HFF-Myc (cell line): ENCODE results near the gene SSR3.
"Not testable (repeated sequence)": the region's sequence is repeated elsewhere in the genome, so short reads cannot be mapped to it uniquely, and the experiment has no call there.

ENCODE experiments used
- DNase-seq: peaks from one replicate; pipeline ENCODE4 v3.0.0-alpha.2; 2011; ENCODE audit warnings: low read depth; ENCODE audit errors: extremely low read depth
- H3K4me3 ChIP-seq: replicated peaks from 2 replicates; pipeline ENCODE4 v1.5.1; 2011; ENCODE audit warnings: low read depth, mild to moderate bottlenecking, control low read depth, low read length
- TF ChIP-seq, protein P1 (sequence below): IDR thresholded peaks from 2 replicates; pipeline ENCODE4 v1.5.1; 2012; ENCODE audit warnings: mild to moderate bottlenecking, low read depth, low read length, control low read depth; ENCODE audit errors: missing control alignments

The SSR3 gene

DNA sequence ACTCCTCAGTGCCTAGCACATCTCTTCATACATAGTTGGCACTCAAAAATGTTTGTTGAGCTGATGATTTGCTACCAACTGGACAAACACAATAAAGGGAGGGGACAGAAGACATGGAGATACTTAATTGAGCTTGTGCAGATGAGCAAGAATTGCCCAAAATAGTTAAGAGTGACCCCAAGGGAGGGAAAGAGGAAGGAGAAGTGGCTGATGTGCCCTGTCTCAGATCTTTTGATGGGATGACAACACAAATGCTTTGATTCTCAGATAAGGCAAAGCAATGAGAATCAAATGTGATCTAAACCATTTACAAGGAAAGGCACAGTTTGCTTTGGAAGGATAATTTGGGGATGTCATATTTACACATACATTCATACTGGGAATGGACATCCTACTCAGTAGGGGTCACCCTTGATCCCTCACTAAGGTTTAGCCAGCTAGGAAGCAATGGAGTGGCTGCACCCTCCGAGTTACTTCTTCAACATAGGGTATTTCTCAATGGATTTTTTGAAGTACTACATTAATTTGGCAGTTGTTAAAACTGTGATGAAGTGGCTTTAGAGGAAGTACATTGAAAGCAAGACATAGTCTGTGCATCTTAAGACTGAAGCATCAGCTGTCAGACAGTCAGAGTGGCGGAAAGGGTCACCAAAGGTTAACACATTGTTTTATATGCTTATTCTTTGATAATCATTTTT, 21.9 kb upstream of the SSR3 start:
- TF ChIP-seq, protein P1, sequence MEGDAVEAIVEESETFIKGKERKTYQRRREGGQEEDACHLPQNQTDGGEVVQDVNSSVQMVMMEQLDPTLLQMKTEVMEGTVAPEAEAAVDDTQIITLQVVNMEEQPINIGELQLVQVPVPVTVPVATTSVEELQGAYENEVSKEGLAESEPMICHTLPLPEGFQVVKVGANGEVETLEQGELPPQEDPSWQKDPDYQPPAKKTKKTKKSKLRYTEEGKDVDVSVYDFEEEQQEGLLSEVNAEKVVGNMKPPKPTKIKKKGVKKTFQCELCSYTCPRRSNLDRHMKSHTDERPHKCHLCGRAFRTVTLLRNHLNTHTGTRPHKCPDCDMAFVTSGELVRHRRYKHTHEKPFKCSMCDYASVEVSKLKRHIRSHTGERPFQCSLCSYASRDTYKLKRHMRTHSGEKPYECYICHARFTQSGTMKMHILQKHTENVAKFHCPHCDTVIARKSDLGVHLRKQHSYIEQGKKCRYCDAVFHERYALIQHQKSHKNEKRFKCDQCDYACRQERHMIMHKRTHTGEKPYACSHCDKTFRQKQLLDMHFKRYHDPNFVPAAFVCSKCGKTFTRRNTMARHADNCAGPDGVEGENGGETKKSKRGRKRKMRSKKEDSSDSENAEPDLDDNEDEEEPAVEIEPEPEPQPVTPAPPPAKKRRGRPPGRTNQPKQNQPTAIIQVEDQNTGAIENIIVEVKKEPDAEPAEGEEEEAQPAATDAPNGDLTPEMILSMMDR, result no peak
- no peak overlapping the region for H3K4me3 ChIP-seq
- no peak for DNase-seq

DNA sequence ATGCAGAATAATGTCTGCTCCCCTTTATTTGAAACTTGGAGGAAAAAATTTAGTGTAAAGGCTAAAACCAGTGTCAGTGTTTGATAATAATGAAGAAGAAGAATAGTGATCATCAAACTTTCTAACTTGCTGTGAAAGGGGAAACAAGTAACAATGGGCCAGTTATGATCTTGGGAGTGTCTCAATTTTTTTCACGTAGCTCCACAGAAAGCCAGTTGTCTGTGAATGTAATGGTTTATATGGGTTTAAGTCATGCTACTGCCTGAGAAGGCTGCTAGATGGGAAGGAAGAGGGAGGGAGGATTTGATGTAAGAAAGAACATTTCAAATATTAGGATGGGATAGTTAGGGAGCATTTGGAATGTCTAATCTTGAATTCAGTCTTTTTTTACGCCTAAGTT, 21.1 kb upstream of the SSR3 start:
- H3K4me3 ChIP-seq, result no peak overlapping the region
- DNase-seq, result no peak
- TF ChIP-seq, protein P1, result no peak

DNA sequence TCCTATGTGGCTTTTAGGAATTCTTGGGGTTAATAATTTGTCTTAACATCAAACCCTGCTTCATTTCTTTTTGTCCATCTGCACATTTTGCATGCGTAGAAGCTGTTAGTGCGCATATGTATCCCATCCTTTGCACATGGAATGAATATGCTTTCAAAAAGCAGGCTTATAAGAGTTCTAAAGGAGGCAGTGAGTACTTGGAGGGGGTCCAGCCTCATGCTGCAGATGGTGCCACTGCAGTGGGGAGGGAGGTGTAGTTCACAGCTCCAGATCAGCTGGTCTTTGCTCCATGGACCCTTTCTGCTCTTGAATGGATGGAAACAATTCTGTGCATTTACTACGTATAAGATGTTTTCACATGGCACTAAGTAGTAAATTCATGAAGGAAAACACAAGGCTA, 20.7 kb upstream of the SSR3 start:
- H3K4me3 ChIP-seq, result no peak overlapping the region
- TF ChIP-seq, protein P1, result no peak
- no peak for DNase-seq

DNA sequence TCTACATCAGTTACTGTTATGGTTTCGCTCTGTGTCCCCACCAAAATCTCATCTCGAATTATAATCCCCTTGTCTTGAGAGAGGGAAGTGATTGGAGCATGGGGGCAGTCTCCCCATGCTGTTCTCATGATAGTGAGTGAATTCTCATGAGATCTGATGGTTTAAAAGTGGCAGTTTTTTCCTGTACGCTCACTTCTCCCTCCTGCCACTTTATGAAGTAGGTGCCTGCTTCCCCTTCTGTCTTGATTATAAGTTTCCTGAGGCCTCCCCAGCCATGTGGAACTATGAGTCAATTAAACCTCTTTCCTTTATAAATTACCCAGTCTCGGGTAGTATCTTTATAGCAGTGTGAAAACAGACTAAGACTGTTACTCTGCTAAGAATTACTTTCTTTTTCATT, 15.0 kb upstream of the SSR3 start:
- not testable (repeated sequence) for DNase-seq, H3K4me3 ChIP-seq

DNA sequence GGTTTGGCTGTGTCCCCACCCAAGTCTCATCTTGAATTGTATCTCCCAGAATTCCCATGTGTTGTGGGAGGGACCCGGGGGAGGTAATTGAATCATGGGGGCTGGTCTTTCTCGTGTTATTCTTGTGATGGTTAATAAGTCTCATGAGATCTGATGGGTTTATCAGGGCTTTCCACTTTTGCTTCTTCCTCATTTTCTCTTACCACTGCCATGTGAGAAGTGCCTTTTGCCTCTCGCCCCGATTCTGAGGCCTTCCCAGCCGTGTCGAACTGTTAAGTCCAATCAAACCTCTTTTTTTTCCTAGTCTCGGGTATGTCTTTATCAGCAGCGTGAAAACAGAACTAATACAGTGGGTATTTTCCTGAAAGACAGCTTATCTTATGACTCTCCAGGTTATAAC, 14.1 kb upstream of the SSR3 start:
- not testable (repeated sequence) for DNase-seq, H3K4me3 ChIP-seq

DNA sequence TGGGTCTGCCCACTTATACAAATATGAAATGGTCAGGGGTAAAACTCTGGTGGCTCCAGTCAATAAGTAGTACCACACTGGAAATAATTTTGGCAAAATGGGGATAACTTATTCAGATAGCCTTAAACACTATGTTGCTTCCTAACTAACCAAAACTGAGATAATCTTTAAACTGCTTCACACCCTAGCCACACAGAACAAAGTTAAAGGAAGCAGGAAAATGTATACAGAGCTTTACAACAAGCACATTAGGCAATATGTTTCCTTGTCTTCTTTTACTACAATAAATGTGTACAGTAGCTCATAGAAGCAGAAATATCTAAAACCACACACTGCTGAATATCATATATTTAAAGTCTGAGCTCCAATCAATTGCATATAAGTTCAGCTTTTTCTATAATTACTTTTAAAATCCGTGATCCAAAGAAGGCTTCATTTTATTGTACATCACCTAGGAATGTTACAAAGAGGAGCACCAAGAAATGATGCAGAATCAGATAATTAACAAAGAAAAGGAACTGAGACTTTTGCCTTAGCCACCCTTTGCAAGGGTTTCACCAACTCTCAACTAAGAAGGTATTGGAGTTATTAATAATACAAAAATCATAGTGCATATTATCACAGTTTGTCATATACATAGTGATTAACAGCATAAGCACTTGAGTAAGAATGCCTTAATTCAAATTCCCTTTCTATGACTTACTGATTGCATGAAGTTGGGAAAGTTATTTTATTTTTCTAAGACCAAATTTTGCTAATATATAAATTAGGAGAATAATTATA, 9.2 kb upstream of the SSR3 start:
- TF ChIP-seq, protein P1, result no peak
- H3K4me3 ChIP-seq, result no peak overlapping the region
- DNase-seq, result no peak

DNA sequence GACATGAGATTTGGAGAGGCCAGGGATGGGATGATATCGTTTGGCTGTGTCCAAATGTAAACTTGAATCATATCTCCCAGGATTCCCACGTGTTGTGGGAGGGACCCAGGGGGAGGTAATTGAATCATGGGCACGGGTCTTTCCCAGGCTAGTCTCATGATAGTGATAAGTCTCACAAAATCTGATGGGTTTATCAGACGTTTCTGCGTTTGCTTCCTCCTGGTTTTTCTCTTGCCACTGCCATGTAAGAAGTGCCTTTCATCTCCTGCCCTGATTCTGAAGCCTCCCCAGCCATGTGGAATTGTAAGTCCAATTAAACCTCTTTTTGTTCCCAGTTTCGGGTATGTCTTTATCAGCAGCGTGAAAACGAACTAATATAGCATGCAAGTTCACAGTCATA, 7.6 kb upstream of the SSR3 start:
- not testable (repeated sequence) for DNase-seq, H3K4me3 ChIP-seq

DNA sequence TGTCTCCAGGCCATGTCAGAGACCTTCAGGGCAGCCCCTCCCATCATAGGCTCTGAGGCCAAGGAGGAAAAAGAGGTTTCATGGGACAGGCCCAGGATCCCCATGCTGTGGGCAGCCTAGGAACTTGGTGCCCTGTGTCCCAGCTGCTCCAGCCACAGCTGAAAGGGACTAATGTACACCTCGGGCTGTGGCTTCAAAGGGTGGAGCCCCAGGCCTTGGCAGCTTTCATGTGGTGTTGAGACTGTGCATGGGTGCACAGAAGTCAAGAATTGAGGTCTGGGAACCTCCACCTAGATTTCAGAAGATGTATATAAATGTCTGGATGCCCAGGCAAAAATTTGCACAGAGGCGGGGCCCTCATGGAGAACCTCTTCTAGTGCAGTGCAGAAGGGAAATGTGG, 6.6 kb upstream of the SSR3 start:
- TF ChIP-seq, protein P1, result no peak
- no peak for DNase-seq

More for the DNA sequence above, 6.6 kb upstream of the SSR3 start:
- H3K4me3 ChIP-seq, result no peak overlapping the region
